Left kidney (tissue), 2 donors: ENCODE measurements around the gene KMO. TPM values are rescaled to one million over a fixed set of nuclear protein-coding genes. Genes with fewer than 3 reads are reported as not detected.

ENCODE experiments used
- DNase-seq: peaks from one replicate; pipeline ENCODE4 v3.0.0-alpha.2; 2013
- polyA plus RNA-seq: library from polyadenylated mRNA; unstranded; fragments of 120-200 nt; gene quantifications from one replicate; pipeline ENCODE4 v1.2.1, GENCODE V29; 2013; ENCODE audit not compliant: insufficient read length

The KMO gene
- polyA plus RNA-seq, 1 donor, result 27.9 TPM

- no peak for DNase-seq
Observed at GRCh38 chr1:241533326-241534115, 1.3 kb downstream of the KMO start.

- DNase-seq, result no peak
Observed at GRCh38 chr1:241536304-241536703, 4.1 kb downstream of the KMO start.

DNA sequence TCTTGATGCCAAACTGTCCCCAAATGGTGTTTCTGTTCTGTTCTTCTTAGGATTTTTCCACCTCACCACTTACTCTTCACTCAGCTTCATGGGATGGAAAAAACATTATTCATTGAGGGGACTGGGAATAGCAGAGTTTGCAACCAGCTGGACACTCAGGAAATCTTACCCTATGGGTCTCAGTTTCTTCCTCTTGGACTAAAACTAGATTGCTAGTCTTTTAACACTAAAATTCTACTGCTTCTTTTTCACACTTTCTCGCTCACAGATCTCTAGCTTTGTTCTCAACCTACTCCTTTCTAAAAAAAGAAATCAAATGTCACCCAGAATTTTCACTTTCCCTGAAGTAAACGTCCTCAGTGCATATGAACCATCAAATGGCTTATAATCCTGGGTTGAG is 4.8 kb downstream of the KMO start:
- no peak for DNase-seq

- DNase-seq, result no peak
Observed at GRCh38 chr1:241542199-241542907, 10.2 kb downstream of the KMO start.

DNA sequence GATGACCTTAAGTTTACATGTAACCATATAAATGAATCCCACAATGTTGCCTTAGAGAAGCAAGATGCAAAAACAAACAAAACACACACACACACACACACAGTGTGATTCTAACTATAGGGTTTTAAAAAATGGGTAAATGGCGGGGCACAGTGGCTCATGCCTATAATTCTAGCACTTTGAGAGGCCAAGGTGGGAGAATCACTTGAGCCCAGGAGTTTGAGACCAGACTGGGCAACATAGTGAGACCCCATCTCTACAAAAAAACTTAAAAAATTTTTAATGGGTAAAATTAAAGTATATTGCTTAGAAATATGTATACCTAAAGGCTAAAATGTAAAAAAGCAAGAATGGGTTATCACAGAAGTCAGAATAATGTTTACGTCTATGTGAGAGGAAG is 15.8 kb downstream of the KMO start:
- no peak for DNase-seq

DNA sequence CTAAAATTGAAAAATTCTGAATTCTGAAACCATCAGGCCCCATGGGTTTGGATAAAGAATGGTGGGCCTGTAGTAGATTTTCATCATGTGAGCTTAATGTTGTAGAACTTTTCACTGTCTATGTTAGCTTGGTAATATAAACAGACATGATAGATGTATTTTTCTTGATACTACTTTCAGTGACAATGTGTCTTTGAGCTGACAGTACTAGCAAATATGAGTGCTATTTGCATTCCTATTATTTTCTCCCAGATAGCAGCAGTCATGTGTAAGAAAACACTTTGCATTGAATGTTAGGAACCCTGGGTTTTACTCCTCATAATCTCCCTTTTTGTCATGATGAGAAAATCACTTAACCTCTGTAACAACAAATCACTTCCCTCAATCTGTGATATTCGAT is 18.1 kb downstream of the KMO start:
- no peak for DNase-seq

DNA sequence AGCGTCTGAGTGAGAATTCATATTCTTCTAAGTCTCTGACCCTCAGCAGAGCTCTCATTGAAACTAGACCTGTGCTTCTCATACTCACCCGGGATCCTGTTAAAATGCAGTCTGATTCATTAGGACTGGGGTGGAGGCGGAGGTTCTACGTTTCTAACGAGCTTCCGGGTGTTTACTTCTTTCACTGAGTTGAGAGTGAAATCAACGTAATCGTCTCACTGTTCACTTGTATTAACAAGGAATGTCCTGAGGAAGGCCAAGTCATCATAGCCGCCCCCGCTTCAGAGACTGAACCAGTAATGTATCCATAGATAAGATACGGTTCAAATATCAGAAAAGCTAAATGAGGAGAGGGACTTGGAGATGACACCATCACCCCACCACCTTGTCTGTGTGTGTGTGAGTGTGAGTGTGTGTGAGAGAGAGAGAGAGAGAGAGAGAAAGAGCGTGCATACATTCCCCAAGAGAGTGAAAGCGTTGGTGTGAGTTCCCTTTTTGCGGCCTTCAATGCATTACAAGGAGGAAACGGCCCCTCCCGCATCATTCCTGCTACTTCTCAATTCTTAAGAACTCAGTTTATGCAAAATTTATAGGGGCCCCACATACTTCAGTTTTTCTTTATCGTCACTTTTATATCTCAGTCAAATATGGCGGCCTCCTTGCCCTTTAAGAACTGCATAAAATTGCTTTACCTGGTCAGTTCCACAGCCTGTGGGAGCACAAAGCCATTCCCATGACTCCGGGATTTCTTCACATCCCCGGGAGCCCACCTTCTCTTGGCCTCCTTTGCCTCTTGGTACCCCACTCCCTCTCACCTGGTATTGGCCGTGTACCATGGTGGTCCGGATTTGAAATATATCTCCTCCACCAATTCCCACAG is 19.8 kb downstream of the KMO start:
- no peak for DNase-seq

- DNase-seq, result no peak
Observed at GRCh38 chr1:241553886-241554592, 21.9 kb downstream of the KMO start.

DNA sequence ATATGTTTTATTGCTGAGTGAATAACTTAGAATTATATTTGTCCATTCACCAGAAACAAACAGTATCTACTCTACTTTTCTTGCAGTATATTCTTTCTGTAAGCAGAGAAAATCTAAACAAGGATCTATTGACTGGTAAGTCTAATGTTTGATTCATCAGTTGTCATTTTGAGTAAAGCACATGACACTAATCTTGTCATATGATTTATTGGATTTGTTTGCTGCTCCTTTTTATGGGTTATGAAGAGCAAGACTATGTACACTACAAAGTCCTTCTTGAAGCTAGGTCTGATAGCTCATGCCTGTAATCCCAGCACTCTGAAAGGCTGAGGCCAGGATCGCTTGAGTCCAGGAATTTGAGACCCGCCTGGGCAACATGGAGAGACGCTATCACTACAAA is 23.3 kb downstream of the KMO start:
- DNase-seq, result no peak

GRCh38 chr1:241557031-241557430 is 24.9 kb downstream of the KMO start:
- no peak for DNase-seq

GRCh38 chr1:241557551-241558193 is 25.5 kb downstream of the KMO start:
- DNase-seq, result no peak

DNA sequence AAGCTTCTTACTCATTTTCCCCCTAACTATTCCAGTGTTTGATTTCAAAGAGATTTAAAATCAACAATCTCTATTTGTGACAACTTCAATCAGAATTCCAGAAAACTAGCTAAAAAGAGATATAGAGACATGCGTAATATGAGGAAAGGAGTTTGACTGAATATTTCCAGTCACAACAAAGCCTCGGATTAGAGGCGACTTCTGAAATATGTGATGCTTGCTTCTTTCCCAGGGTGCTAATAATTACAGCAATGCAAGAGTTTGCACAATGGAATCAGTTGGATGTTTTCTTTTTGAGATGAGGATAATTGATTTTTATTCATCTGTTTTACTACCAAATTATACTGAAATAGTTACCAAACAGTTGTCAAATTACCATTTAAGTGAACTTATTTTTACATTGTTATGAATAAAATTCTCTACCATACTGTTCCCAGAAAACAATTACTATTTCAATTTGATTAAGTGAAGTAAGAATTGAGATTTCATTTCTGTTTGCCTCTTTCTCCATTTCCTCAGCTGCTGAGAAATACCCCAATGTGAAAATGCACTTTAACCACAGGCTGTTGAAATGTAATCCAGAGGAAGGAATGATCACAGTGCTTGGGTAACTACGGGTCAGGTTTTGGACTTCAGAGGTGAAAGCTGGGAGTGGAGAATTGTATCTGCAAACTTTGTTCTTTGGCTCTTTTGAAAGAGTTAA is 28.1 kb downstream of the KMO start:
- DNase-seq, result no peak

- no peak for DNase-seq
Observed at GRCh38 chr1:241560849-241561187, 28.6 kb downstream of the KMO start.

DNA sequence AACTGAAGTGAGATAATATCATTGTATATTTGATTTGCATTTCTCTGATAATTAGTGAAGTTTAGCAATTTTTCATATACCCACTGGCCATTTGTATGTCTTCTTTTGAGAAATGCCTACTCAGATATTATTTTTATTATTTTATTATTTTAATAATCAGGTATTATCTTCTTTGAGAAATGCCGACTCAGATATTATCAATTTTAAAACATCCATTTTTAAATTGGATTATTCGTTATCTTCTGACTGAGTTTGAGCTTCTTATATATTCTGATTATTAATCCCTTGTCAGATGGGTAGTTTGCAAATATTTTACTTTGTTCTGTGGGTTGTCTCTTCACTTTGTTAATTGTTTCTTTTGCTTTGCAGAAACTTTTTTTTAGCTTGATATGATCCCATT is 37.7 kb downstream of the KMO start:
- no peak for DNase-seq

DNA sequence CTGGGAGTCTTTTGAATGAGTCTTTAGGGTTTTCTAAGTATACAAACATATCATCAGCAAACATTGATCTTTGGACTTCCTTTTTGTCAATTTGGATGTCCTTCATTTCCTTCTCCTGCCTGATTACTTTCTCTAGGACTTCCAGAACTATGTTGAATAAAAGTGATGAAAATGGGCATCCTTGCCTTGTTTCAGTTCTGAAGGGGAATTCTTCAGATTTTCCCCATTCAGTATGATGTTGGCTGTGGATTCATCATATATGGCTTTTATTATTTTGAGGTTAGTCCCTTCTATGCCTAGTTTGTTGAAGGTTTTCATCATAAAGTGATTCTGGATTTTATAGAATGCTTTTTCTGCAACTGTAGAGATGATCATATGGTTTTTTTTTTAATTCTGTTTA is 42.0 kb downstream of the KMO start:
- DNase-seq, result no peak

GRCh38 chr1:241579434-241579833 is 47.3 kb downstream of the KMO start:
- DNase-seq, result no peak

DNA sequence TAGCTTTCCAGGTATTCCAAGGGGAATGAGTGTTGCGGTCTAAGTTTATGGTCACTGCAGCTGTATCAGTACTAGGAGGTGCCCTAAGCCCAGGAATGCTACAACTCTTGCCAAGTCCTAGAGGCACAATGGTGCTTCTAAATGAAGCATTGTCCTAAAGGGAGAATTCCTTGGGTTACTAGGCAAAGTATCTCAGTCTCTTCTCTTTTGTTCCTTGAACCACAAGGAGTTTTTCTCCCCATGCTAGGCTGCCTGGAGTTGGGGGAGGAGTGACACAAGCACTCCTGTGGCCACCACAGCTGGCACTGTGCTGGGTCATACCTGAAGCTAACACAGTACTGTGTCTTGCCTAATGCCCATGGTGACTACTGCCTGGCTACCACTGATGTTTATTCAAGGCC is 50.7 kb downstream of the KMO start:
- DNase-seq, result no peak

- no peak for DNase-seq
Observed at GRCh38 chr1:241586905-241587512, 54.8 kb downstream of the KMO start.

DNA sequence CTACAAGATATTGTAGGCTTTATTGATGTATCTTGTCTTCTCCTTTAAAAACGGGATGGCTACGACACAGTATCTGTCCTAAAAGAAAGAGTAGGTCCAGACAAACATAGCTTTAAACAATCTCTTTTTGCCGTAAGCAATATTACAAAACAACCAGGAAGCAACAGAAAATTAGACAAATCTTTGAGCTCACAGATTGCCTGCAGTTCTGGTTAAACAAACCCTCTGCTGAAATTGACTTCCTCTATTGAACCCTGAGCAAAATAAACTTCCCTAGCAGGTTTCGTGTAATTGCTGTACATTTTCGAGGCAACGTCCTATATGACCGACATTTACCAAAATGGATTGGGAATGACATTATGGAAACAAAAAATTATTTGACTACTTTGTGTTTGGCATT is 57.3 kb downstream of the KMO start:
- no peak for DNase-seq

DNA sequence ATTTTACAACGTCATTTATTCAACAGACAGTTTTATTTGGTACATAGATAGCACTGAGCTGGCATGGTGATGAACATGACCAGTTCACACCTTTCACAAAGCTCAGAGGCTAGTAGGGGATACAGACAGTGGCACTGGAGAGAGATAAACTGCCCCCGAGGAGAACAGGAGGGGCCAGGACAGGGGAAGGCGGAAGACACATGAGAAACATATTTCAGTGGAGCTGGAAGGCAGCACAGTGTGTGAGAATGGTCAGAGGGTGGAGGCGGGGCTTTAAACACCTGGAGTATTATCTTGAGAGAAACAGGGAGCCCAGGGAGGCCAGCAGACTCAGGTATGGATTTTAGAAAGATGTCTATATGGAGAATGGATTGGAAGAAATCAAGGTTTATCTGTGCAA is 58.5 kb downstream of the KMO start:
- no peak for DNase-seq

DNA sequence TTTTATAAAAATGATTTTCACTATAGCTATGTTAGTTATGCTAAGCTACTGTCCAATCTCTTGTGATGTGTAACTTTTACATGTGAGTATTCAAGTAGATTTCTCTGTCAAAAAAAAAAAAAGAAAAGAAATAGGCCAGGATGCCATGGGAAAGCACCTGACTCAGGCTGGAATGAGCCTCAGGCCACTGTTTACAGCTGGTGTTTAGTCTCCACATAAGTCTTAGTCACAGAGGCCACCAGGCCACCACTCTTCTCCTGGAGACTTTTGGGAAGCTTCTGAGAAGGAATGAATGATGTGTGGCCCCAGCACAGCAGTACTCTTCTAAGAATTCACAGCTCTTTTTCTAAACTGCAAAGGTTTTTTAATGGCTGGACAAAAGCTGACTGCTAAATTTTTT is 59.1 kb downstream of the KMO start:
- no peak for DNase-seq
